ENCODE measurements around the gene SDSL. TPM values are rescaled to one million over a fixed set of nuclear protein-coding genes. Genes with fewer than 3 reads are reported as not detected.

SDSL gene
- total RNA-seq, 2 donors from 2014 or later, result 7.5 to 15.2 TPM

DNA sequence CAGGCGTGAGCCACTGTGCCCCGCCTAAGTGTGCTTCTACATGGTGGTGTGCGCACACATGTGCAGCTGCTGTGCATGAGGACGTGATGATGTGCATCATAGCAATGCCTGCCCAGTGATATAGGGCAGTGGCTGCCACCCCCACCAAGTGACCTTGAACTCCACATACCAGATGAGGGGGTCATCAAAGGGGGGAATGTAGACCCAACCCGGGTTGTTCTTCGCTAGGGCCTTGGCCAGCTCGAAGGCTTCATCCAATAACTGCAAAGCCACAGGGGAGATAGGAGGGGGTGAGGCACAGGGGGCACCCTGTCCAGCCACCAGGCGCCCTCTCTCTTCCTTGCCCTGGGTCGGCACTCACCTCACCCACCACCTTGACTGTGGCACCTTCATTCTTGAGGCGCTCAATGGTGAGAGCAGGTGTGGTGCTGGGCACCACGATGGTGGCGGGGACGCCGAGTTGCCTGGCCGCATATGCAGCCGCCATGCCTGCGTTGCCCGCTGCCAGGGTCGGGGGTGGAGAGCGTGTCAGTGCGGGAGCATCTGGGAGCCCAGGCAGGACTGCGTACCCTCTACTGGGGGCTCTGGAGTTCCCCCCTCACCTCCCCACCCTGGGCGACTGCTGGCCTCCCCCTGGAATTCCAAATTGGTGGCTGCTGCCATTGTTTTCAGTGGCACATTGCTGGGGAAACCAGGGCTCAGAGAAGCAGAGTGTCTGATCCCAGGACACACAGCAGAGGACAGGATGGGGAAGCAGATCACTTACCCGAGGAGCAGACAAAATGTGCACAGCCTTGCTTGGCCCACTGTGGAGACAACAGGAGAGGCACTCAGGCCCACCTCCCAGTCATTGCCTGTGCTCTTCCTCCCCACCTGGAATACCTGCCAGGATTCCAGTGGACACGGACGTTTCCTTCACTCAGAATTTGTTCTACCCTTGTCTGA is 23.6 kb upstream of the SDSL start:
- H3K27ac ChIP-seq, result no peak overlapping the region
- H3K36me3 ChIP-seq (replicated peaks in 1 of 2; ENCODE audit: insufficient read depth in 1 of 2, low read depth in 2 of 2), result no peaks in the 10 kb centered on the region
- no peaks in the 10 kb centered on the region for H3K9me3 ChIP-seq
- DNase-seq, result no peak
- H3K4me1 ChIP-seq, result peaks cover 2% of the 10 kb centered on the region
- ATAC-seq, result no peak
- peaks cover 0 to 7% of the 10 kb centered on the region in 2 donors for H3K27me3 ChIP-seq
- WGBS, 2 donors, result 55 to 68% methylated on average over 9 to 25 of the region's 26 CpGs
- H3K4me3 ChIP-seq, result no peak overlapping the region
- intact Hi-C loops (cut with DNase I), result no loop called here
- no peak for TF ChIP-seq CTCF (IDR thresholded peaks at IDR 0.05)
- TF ChIP-seq POLR2A (IDR thresholded peaks at IDR 0.05), result no peak

DNA sequence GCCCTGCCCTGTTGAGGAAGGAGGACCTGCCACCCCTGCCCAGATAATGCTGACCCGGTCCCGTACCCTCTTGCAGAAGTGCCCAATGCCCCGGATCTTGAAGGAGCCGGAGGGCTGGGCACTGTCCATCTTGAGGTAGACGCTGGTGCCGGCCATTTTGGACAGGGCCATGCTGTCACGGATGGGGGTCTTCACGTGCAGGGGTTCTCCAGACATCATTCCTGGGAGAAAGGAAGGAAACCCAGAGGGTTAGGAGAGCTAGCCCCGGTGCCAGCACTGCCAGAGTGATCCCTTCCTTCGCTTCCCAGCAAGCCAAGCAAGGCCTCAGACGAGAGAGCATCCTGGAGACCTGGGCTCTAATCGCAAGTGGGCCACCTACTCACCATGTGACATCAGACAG is 22.7 kb upstream of the SDSL start:
- intact Hi-C loops (cut with DNase I), result no loop called here
- no peak for ATAC-seq

DNA sequence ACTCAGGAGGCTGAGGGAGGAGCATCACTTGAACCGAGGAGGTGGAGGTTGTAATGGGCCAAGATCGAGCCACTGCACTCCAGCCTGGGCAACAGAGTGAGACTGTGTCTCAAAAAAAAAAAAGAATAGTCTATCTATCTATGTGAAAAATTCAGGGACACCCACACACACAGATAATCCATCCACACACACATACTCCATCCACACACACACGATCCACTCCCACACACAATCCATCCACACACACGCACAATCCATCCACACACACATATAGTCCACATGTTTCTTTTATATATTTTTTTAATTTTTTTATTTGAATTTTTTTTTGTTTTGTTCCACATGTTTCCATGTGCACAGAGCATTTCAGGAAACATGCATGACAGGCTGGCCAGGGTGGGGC is 21.8 kb upstream of the SDSL start:
- no peak for ATAC-seq
- Histone ChIP-seq H3K27ac (no peak overlapping the region), H3K4me3 (no peak overlapping the region), H3K9me3 (no peaks in the 10 kb centered on the region), H3K36me3 (replicated peaks in 1 of 2; ENCODE audit: insufficient read depth in 1 of 2, low read depth in 2 of 2) (no peaks in the 10 kb centered on the region), H3K27me3 (peaks cover 0 to 7% of the 10 kb centered on the region in 2 donors), H3K4me1 (peaks cover 13% of the 10 kb centered on the region)
- intact Hi-C loops (cut with DNase I), result no loop called here
- TF ChIP-seq POLR2A (IDR thresholded peaks at IDR 0.05), result no peak
- no peak for TF ChIP-seq CTCF (IDR thresholded peaks at IDR 0.05)
- 75 to 84% methylated on average over 4 of the region's 4 CpGs for WGBS, 2 donors
- DNase-seq, result no peak

More for the DNA sequence above, 22.7 kb upstream of the SDSL start:
- TF ChIP-seq POLR2A (IDR thresholded peaks at IDR 0.05) (no peak), CTCF (IDR thresholded peaks at IDR 0.05) (no peak)
- Histone ChIP-seq H3K4me1 (peaks cover 11% of the 10 kb centered on the region), H3K27me3 (peaks cover 0 to 7% of the 10 kb centered on the region in 2 donors), H3K27ac (no peak overlapping the region), H3K36me3 (replicated peaks in 1 of 2; ENCODE audit: insufficient read depth in 1 of 2, low read depth in 2 of 2) (no peaks in the 10 kb centered on the region), H3K4me3 (no peak overlapping the region), H3K9me3 (no peaks in the 10 kb centered on the region)
- DNase-seq, result no peak
- 75 to 90% methylated on average over 8 to 12 of the region's 12 CpGs for WGBS, 2 donors

DNA sequence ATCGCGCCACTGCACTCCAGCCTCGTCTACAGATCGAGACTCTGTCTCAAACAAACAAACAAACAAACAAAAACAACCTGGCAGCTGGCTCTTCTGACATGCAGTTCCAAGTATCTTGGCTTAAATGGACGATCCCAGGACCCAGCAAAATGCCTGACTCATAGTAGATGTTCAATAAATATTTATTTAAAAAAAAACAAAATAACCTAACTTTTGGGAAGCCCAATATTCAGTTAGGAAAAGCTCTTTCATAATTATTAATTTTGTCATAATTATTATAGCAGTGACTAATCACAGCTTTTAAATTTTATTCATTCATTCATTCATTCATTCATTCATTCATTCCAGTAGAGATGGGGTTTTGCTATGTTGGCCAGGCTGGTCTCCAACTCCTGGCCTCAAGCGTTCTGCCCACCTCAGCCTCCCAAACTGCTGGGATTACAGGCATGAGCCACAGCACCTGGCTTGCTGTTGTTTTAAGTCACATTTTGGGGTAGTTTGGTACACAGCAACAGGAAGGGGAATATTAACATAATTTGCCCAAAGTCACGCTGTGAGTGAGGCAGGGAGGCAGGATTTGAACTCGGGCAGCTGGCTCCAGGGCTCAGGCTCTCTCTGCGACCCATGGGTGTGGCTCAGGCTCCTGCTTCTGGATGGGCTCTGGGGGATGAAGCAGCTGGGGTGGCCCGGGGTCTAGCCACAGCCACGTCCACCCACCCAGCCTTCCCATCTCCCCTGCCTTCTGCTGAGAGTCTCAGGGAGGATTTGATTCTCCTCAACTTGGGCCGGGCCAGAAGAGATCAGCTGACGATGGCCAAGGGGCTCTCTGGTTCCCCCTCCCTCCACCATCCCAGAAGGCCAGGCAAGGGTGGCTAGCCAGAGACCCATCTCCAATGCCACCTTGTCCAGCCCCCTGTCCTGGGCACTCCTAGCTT is 20.8 kb upstream of the SDSL start:
- DNase-seq (no peak), ATAC-seq (no peak)
- Histone ChIP-seq H3K27me3 (peaks cover 0 to 7% of the 10 kb centered on the region in 2 donors), H3K36me3 (replicated peaks in 1 of 2; ENCODE audit: insufficient read depth in 1 of 2, low read depth in 2 of 2) (no peaks in the 10 kb centered on the region), H3K9me3 (no peaks in the 10 kb centered on the region), H3K4me3 (no peak overlapping the region), H3K27ac (no peak overlapping the region), H3K4me1 (peaks cover 13% of the 10 kb centered on the region)
- intact Hi-C loops (cut with DNase I), result no loop called here
- WGBS, 2 donors, result 75% methylated on average over 10 to 13 of the region's 13 CpGs
- TF ChIP-seq POLR2A (IDR thresholded peaks at IDR 0.05) (no peak), CTCF (IDR thresholded peaks at IDR 0.05) (no peak)

Data from body of pancreas (tissue), 4 donors.